Stimulated activated CD8-positive, alpha-beta memory T cell treated with anti-CD3 and anti-CD28 coated beads, Interleukin-7, amount 100 ng/mL, for 24 hours (primary cell): ENCODE results near the gene CCN5.
"Not testable (repeated sequence)": the region's sequence is repeated elsewhere in the genome, so short reads cannot be mapped to it uniquely, and the experiment has no call there.

ENCODE experiments used
- DNase-seq: peaks from one replicate; pipeline ENCODE4 v3.0.0-alpha.2; 2020; ENCODE audit warnings: low read depth

CCN5 gene

GRCh38 chr20:44695295-44695673 lies 19.9 kb upstream of the CCN5 start:
- no peak for DNase-seq

DNA sequence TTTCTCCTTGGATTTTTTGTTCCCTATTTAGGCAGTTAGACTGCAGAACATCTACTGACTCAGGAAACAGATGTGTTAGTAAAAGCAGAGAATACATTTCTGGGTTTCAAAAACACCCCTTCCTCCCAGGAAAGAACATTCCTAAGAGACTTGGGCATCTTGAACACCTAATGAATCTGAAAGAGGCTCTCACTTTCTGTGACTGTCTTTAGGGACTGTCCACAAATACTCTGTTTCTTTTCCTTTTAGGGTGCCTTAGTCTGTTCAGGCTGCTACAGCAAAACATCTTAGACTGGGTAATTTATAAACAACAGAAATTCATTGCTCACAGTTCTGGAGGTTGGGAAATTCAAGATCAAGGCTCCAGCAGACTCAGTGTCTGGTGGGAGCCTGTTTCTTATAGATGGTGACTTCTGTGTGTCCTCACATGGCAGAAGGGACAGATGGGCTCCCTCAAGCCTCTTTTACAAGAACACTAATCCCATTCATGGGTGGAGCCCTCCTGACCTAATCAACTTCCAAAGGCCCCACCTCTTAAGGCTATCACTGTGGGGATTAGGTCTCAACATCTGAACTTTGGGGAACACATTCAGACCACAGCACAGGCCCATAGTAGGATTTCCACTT lies 19.4 kb upstream of the CCN5 start:
- no peak for DNase-seq

DNA sequence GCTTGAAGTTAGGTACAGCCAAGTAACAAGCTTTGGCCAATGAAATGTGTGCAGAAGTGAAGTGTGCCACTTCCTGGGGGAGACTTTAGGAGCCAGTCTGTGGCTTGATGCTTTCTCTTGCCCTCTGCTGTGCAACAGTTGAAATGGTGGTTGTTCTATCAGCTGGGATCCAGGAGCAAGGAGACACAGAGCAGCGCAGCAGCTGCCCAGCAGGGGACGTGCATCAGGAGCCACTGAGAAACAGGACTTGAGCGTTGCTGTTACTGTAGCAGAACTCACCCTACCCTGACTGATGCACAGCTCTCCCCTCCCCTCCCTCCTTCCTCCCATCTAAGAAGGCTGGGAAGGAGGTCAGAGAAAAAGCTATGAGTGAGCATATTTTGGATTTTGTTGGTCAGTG lies 18.9 kb upstream of the CCN5 start:
- DNase-seq = no peak

- DNase-seq = not testable (repeated sequence)
These were observed 18.1 kb upstream of the CCN5 start for GRCh38 chr20:44697041-44697440.

- no peak for DNase-seq
These were observed 16.8 kb upstream of the CCN5 start for GRCh38 chr20:44698351-44698750.

GRCh38 chr20:44700306-44700705 lies 14.9 kb upstream of the CCN5 start:
- no peak for DNase-seq

- DNase-seq = no peak
These were observed 13.9 kb upstream of the CCN5 start for GRCh38 chr20:44701118-44701857.

- DNase-seq = no peak
These were observed 13.3 kb upstream of the CCN5 start for GRCh38 chr20:44701858-44702256.

DNA sequence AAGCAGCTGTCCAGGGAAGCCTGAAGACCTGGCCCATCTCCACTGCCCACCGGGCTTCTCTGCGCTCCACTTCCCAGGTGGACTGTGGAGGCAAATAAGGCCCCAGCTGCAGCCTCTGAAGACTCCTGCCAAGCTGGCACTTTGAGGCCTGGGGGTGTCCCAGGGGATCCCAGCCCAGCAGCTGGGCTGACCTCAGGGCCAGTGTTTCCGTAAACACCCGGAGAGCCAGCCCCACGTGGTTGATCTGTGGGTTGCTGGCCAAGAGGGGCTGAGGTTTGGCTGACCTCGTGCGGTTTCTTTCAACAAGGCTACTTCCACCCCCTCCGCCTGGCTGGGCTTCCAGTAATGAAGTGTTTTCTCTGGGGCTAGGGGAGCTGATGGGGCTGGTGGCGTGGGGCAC lies 12.4 kb upstream of the CCN5 start:
- no peak for DNase-seq

GRCh38 chr20:44703183-44703925 lies 11.8 kb upstream of the CCN5 start:
- no peak for DNase-seq

- no peak for DNase-seq
These were observed 11.1 kb upstream of the CCN5 start for GRCh38 chr20:44703956-44704488.

GRCh38 chr20:44704551-44704971 lies 10.6 kb upstream of the CCN5 start:
- DNase-seq = no peak

GRCh38 chr20:44705364-44706094 lies 9.6 kb upstream of the CCN5 start:
- no peak for DNase-seq

- DNase-seq = no peak
These were observed 8.7 kb upstream of the CCN5 start for GRCh38 chr20:44706301-44707017.

DNA sequence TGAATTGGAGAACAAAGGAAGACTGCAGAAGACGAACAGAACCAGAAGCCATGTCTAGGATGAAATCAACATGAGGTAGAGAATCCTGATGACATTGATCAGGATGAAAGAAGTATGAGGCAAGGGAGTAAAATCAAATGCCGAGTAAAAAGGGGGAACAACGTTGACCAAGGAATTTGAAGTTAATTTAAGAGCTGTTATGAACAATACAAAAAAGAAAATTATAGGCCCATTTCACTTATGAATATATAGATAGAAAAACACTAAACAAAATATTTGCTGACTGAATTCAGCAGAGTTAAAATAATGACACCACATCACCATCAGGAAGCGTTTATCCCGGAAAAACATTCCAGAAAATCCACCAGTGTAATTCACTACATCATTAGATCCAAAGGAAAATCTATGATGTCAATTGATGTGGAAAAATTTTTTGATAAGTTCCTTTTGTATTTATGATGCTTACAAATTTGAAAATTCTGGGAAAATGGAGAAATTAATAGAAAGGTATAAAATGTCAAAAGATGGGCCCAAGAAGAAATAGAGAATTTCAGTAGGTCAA lies 8.1 kb upstream of the CCN5 start:
- no peak for DNase-seq

DNA sequence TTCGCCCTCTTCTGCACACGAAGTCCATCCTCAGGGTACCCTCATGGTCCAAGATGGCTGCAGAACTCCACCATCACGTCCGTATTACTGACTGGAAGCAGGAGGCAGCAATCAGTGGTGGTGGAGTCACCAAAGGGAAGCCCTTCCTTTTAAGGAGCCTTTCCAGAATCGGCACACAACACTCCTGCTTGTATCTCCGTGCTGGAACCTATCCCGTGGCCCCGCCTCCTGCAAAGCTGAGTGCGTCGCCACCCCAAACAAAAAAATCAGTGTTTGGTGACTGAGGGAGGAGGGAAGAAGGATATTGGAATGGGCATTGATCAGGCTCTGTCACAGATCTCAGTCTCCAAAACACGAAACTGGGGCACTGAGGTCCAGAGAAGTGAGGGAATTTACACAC lies 5.8 kb upstream of the CCN5 start:
- DNase-seq = no peak

GRCh38 chr20:44709797-44710196 lies 5.4 kb upstream of the CCN5 start:
- DNase-seq = no peak

DNA sequence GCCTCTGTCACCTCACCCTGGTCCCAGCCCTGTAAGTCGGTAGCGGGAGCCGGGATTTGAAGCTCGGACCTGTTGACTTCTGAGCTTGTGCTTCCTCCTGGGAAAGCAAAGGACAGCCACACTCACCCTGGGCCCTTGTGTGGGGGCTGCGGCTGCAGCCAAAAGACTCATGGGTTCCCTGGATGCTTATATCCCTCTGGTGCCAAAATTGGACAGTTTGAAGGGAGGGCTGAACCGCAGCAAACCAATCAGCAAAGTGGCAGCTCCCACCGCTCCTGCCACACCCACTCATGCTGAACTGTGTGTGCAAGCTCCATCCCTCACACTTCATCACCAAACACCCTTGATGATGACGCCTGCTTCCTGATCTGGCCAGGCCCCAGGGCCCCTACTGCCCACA lies 3.9 kb upstream of the CCN5 start:
- no peak for DNase-seq

DNA sequence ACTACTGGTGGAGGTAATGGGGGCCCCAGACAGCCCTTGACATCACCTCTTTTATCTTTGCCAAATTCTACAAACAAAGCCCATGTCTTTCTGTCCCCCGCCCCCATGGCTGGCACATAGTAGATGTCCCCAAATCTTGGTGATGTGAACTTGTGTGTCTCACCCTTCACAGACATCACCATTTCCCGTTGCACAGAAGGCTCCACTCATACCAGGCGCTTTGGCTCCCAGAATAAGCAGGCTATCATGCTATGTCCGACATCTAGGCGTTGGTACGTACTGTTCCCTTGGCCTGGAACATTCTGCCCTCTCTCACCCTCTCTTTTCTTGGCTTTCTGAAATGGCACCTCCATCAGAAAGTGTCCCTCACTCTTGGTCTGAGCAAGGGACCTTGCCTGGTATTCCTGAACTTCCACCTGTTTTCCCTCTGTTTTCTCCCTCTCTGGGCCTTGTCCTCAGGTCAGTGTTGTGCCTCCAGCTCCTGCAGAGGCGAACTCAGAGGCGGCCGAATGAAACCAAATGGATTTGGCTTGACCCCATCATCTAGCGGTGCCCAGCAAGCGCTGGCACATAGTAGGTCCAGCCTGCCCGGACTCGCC lies 968 bp upstream of the CCN5 start:
- no peak for DNase-seq

- DNase-seq = no peak
These were observed 535 bp downstream of the CCN5 start for GRCh38 chr20:44715499-44716308.
